Measurements from ENCODE around the gene PANK1. TPM values are rescaled to one million over a fixed set of nuclear protein-coding genes. Genes with fewer than 3 reads are reported as not detected.

The PANK1 gene
- total RNA-seq, 1 experiment from 2014 or later: 33.2 TPM

- H3K9me3 ChIP-seq (ENCODE audit: control insufficient read depth, low read depth, low read length): no peaks in the 10 kb centered on the region
These were observed 32.3 kb upstream of the PANK1 start for GRCh38 chr10:89677341-89677740.

More at GRCh38 chr10:89677341-89677740, 32.3 kb upstream of the PANK1 start:
- no peak overlapping the region for H2AFZ ChIP-seq (ENCODE audit: low read length)
- no peak overlapping the region for H3K4ac ChIP-seq (ENCODE audit: low read depth, low read length)
- H3K4me1 Mint-ChIP-seq: peaks cover 18 to 20% of the 10 kb centered on the region in 2 experiments
- H3K27ac ChIP-seq (ENCODE audit: insufficient read length, low read depth, low read length): no peak overlapping the region
- no peak overlapping the region for H4K8ac ChIP-seq (replicated peaks; ENCODE audit: insufficient read length, low read depth, low read length)
- no peak overlapping the region for H3K23ac ChIP-seq (ENCODE audit: insufficient read length, low read depth, low read length)
- no peak overlapping the region for H3K56ac ChIP-seq (ENCODE audit: insufficient read length, low read depth, low read length)
- H2BK20ac ChIP-seq (ENCODE audit: low read depth, low read length, poor library complexity, severe bottlenecking): no peak overlapping the region
- no peak overlapping the region for H2BK120ac ChIP-seq (ENCODE audit: low read depth, low read length, poor library complexity, severe bottlenecking)
- no peak overlapping the region for H3K4me2 ChIP-seq (ENCODE audit: insufficient read depth, insufficient read length, low read length)
- no peaks in the 10 kb centered on the region for H4K20me1 ChIP-seq (ENCODE audit: control insufficient read depth, insufficient read depth, insufficient read length)
- no peak overlapping the region for H2BK12ac ChIP-seq (ENCODE audit: insufficient read length, low read depth, low read length)
- H3K14ac ChIP-seq (ENCODE audit: insufficient read depth, low read length): no peak overlapping the region
- no peaks in the 10 kb centered on the region for H3K4me1 ChIP-seq (ENCODE audit: insufficient read depth, low read length)
- no peak overlapping the region for H2BK5ac ChIP-seq (ENCODE audit: insufficient read length, low read length)
- no peak overlapping the region for H3K9ac ChIP-seq (ENCODE audit: extremely low read depth, insufficient read length, low read length)
- no peak overlapping the region for H4K91ac ChIP-seq (ENCODE audit: insufficient read length, low read depth, low read length)
- H3K9me3 Mint-ChIP-seq: no peaks in the 10 kb centered on the region; a peak in 1 of 5 replicates
- H3K27me3 ChIP-seq (ENCODE audit: insufficient read depth, low read length): no peaks in the 10 kb centered on the region; the same call in 1 of the 2 replicates
- H2BK15ac ChIP-seq (ENCODE audit: low read depth, low read length): no peak overlapping the region
- H3K79me2 ChIP-seq (ENCODE audit: insufficient read depth, low read length): no peaks in the 10 kb centered on the region
- H3K36me3 Mint-ChIP-seq (ENCODE audit: insufficient read depth in 1 of 3, low read depth in 3 of 3): no peaks in the 10 kb centered on the region
- no peak overlapping the region for H3T11ph ChIP-seq (ENCODE audit: low read length)
- H4K5ac ChIP-seq (ENCODE audit: insufficient read length, low read depth, low read length): no peak overlapping the region
- peaks cover 18% of the 10 kb centered on the region for H3K27me3 Mint-ChIP-seq (ENCODE audit: low read depth)
- H2AK5ac ChIP-seq (ENCODE audit: insufficient read length, low read length): no peak overlapping the region
- no peak overlapping the region for H3K27ac Mint-ChIP-seq
- no peak for DNase-seq
- H3K23me2 ChIP-seq (ENCODE audit: insufficient read length, low read depth, low read length, poor library complexity, severe bottlenecking): no peaks in the 10 kb centered on the region
- no peak overlapping the region for H3K4me3 Mint-ChIP-seq
- no peaks in the 10 kb centered on the region for H3K79me1 ChIP-seq (ENCODE audit: insufficient read depth, low read depth, low read length, poor library complexity, severe bottlenecking)
- TF ChIP-seq, protein P1, sequence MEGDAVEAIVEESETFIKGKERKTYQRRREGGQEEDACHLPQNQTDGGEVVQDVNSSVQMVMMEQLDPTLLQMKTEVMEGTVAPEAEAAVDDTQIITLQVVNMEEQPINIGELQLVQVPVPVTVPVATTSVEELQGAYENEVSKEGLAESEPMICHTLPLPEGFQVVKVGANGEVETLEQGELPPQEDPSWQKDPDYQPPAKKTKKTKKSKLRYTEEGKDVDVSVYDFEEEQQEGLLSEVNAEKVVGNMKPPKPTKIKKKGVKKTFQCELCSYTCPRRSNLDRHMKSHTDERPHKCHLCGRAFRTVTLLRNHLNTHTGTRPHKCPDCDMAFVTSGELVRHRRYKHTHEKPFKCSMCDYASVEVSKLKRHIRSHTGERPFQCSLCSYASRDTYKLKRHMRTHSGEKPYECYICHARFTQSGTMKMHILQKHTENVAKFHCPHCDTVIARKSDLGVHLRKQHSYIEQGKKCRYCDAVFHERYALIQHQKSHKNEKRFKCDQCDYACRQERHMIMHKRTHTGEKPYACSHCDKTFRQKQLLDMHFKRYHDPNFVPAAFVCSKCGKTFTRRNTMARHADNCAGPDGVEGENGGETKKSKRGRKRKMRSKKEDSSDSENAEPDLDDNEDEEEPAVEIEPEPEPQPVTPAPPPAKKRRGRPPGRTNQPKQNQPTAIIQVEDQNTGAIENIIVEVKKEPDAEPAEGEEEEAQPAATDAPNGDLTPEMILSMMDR (conservative IDR thresholded peaks at IDR 0.05): no peak
- H3K18ac ChIP-seq (ENCODE audit: insufficient read length, low read depth, low read length): no peak overlapping the region

Data from H9 (cell line).